GM12873 (cell line): ENCODE results near the gene OCA2.

Experiments used
- CTCF ChIP-seq: IDR thresholded peaks from 2 replicates; pipeline ENCODE4 v1.5.1; 2012; ENCODE audit warnings: low read depth, mild to moderate bottlenecking, moderate library complexity, low read length, control low read depth; ENCODE audit not compliant: insufficient read depth; ENCODE audit errors: missing control alignments

The OCA2 gene

DNA sequence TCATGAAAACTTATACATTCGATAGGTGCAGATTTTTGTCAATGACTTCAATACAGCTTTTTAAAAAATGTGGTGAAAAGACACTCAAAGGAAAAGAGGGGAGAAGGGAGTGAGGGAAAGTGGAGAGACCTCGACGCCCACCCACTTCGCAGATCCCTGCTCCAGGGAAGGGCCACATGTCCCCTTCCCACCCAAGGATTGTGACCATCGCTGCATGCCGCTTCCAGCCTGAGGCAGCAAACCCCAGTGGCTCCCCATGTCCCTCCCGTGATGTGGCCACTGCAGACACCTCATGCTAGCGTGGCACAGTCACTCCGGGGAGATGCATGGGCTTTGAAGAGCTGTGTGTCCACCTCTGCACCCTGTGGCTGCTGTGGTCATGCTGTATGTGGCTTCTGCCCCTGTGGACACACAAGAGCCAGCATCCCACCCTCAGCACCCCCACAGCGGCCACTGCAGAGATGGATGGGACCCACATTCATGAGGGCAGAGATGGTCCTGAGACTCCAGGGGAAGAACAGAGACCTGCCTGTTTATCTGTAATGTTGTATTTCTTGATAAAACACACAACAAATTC is 230.2 kb downstream of the OCA2 start:
- TF ChIP-seq CTCF, result no peak

GRCh38 chr15:27867861-27868260 is 231.3 kb downstream of the OCA2 start:
- no peak for TF ChIP-seq CTCF

DNA sequence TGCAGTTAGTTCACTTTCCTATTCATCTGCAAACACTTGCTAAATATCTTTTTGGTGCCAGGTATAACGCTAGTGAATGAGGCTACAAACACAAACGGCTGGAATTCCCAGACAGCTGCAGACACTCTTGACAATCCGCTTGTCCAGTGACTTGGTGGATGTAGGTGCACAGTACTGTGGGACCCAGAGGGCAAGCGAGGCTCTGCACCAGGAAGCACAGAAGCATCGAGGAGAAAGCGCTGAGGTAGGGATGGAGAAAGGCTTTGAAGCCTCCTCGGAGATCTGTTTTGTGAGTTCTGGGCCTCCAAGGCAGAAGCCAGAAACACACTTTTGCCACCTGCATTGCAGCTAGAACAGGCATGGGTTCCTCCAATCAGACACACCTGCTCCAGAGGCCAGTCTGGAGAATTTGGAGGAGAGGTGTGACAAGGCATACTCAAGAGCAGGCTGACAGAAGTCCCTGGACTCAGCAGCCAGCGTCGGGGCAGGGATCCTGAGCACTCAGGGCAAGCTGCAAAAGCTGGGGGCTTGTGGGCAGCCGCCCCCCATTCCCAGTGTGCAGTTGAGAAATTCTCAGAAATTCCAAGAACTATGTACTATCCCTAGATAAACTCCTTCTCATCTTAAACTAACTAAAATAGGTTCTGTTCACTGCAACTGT is 232.5 kb downstream of the OCA2 start:
- no peak for TF ChIP-seq CTCF

- TF ChIP-seq CTCF, result no peak
These were observed 233.2 kb downstream of the OCA2 start for GRCh38 chr15:27865926-27866325.

DNA sequence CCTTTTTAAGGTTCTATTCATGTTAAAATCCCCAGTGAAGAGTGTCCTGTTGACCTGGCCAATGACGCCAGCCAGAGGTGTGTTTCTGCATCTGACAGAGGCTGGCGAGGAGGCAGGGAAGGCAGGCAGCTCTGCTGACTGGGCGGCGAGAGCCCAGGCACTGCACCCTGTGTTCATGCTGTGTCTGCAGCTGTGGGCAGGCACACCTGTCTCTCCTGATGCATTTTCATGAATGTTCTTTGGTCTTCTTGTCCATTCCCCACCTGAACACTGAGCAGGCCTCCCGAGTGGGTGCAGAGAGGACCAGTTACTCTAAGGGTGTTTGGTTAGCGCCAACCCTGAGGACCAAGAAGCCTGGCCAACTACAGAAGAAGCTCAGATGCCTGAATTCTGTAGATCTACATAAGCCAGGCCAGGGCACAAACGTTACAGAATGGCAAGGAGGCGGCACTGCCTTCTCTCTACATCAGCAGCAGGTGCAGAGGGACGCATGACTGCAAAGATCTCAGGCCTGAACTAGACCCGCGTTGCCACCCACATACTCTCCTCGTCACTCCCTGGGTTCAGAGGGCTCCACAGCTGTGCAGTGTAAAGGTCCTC is 233.7 kb downstream of the OCA2 start:
- TF ChIP-seq CTCF, result no peak

DNA sequence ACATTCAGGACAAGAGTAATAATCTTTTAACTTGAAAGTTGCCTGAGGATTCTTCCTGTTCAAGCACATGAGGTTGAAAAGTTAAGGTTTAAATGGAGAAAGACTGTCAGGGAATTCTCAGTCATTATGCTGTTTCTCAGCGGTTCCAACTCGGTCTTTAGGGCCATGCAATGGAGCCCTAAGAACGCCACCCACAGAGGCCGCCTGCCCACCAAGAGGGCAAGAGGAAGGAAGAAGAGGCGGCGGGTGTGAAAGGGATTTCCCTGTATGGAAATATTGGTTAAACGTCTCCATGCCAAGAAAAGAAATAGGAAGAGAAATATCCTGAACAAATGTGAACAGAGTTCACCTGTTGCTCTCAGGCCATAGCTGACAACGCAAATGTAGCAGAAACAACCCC is 234.4 kb downstream of the OCA2 start:
- no peak for TF ChIP-seq CTCF

DNA sequence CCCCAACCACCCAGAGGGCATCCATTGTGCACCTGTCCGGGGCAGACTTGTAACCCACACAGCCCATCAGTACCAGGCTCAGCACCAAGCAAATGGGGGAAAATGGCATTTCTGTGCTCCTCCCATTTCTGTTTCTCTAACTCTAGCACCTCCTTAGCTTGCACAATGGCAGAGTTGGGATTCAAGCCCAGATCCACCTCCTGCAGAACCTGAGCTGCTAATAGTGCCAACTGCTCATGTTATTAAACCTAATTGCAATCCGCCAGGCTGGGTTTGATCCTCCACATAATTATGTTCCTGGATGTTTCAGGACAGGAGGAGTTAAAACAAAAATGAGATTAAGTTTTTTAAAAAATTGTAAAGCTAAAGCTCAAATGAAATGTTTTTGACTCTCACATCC is 235.0 kb downstream of the OCA2 start:
- TF ChIP-seq CTCF, result no peak
